GM13976 (cell line): ENCODE data around the gene KNCN.

Experiments used
- DNase-seq: peaks from one replicate; pipeline ENCODE4 v3.0.0; 2012; ENCODE audit warnings: low spot score
- in situ Hi-C: fragments of 300-500 bp; cut with MboI; formaldehyde crosslinking; loops from one replicate; pipeline ENCODE4 v1.12.0; 2022; ENCODE audit warnings: low sequenced_read_pairs, mixed read lengths, inconsistent platforms; ENCODE audit not compliant: unreplicated experiment
- TF ChIP-seq, protein P1 (sequence below): IDR thresholded peaks from 2 replicates; pipeline ENCODE4 v1.5.1; 2012; ENCODE audit warnings: borderline replicate concordance, mild to moderate bottlenecking; ENCODE audit not compliant: insufficient read depth; ENCODE audit errors: extremely low read depth, missing control alignments, control extremely low read depth

Gene KNCN

DNA sequence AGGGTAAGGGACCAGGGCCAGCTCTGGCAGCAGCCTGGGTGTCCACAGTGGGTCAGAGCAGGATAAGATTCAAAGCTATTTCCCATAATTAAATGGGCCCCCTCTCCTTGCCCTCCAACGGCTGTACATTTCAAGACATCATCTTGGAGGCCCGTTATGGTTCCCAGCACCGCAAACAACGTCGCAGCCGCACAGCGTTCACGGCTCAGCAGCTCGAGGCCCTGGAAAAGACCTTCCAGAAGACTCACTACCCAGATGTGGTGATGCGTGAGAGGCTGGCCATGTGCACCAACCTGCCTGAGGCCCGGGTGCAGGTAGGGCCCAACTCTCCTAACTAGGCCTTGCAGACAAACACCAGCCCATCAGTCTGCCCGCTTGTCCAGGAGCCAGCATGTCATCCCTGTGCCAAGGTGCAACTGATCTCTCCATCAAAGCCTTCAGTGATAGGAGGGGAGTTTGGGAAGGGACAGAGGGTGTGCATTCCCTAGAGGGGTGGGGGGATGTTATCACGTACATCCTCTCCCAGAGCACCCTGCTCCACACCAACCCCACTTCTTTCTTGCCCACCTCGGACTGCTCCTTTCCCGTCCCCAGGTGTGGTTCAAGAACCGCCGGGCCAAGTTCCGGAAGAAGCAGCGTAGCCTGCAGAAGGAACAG, 41.0 kb downstream of the KNCN start:
- in situ Hi-C loops, result no loop called here
- TF ChIP-seq, protein P1, sequence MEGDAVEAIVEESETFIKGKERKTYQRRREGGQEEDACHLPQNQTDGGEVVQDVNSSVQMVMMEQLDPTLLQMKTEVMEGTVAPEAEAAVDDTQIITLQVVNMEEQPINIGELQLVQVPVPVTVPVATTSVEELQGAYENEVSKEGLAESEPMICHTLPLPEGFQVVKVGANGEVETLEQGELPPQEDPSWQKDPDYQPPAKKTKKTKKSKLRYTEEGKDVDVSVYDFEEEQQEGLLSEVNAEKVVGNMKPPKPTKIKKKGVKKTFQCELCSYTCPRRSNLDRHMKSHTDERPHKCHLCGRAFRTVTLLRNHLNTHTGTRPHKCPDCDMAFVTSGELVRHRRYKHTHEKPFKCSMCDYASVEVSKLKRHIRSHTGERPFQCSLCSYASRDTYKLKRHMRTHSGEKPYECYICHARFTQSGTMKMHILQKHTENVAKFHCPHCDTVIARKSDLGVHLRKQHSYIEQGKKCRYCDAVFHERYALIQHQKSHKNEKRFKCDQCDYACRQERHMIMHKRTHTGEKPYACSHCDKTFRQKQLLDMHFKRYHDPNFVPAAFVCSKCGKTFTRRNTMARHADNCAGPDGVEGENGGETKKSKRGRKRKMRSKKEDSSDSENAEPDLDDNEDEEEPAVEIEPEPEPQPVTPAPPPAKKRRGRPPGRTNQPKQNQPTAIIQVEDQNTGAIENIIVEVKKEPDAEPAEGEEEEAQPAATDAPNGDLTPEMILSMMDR, result no peak
- no peak for DNase-seq

DNA sequence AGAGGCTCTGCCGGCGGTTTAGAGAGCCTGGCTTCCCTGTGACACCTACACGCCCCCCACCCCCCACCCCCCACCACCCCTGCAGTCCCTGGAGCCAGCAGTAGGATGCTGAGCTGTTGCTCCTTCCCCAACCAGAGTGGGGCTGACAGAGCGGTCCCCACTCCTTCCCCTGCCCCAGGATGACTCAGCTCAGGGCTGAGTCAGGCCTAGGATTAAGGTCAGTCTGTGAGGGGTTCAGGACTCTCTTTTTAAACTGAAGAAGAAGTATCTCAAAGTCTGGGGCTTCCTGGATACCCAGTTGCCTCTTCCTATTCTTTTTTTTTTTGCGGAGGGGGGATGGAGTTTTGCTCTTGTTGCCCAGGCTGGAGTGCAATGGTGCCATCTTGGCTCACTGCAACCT, 42.7 kb downstream of the KNCN start:
- DNase-seq, result no peak
- in situ Hi-C loops, result no loop called here
- TF ChIP-seq, protein P1, result no peak

DNA sequence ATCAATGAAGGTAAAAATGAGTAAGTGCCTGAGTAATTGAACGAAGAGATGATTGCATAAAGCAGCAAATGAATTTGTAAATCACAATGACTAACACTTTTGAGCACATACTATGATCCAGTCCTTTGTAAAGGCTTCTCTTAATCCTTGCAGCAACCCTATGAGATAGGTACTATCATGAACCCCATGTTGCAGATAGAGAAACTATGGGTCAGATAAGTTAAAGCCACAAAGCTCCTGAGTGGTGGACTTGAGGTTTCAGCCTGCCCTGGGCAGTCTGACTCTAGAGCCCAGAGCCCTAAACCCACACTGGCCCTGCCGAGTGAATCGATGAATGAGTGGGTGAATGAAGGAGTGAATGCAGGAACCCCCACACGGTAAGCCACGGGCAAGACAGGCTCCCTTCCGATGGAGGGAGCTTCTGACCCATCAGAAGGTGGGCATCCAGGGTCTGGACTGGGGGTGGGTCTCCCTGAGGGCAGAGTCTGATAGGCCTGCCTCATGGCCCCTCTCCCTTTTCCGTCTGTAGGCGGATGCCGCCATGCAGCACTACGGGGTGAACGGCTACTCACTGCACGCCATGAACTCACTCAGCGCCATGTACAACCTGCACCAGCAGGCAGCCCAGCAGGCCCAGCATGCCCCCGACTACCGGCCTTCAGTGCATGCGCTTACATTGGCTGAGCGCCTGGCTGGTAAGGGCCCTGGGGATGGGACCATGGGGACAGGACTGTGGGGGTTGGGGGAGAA, 44.8 kb downstream of the KNCN start:
- no peak for DNase-seq
- TF ChIP-seq, protein P1, result no peak
- in situ Hi-C loops, result no loop called here

DNA sequence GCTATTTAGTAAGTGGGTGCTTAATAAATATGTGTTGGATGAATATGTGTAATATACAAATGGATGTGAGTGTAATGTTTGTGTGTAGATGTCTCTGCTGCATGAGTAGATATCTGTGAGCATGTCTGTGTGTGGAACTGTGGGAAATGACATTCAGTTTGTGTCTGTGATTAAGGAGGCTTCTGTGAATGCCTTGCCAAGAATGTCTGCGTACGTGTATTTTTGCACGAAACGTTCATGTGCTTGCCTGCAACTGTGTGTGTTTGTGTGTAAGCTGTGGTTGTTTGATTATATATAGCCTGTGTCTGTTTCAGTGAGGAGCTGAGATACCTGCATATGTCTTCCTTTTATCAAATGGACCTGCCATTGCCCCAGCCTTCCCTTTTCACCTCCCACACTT, 48.0 kb downstream of the KNCN start:
- DNase-seq, result no peak
- TF ChIP-seq, protein P1, result no peak
- in situ Hi-C loops, result no loop called here

DNA sequence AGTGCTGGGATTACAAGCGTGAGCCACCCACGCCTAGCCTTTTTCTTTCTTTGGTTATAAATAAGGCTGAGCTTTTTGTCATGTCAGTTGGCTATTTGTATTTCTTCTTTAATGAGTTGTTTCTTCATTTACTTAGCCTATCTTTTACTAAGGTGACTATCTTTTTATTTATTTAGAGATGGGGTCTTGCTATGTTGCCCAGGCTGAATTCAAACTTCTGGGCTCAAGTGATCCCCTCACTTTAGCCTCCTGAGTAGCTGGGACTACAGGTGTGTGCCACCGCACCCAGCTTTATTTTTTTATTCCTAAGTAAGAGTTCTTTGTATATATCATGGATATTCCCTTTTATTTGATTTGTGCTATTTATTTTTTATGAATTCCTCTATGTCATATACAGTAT, 49.9 kb downstream of the KNCN start:
- no peak for DNase-seq
- in situ Hi-C loops, result no loop called here
- TF ChIP-seq, protein P1, result no peak

DNA sequence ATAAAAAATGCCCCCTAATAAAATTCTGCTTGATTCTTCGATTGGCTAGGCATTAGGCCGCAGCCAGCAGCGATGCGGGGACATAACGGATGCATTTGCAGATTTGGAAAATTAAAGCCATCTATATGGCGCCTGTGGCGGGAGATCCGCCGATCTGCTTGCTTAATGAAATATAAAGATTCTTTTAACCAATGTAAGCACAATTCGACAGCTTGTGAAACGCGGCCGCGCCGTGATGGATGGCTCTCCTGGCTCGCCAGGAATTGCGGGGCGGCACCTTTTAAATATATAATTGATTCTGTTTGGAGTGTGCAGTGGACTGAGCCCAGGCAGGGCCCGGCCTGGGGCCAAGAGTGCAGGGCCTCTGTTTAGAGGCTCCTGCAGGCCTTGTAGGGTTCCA, 53.8 kb downstream of the KNCN start:
- TF ChIP-seq, protein P1, result no peak
- DNase-seq, result no peak
- in situ Hi-C loops, result no loop called here
